MM.1S (cell line): Measurements from ENCODE around the gene TTLL3.

Experiments used
- DNase-seq: peaks from one replicate; pipeline ENCODE4 v3.0.0-alpha.2; 2015
- H2AFZ ChIP-seq: fragments of 300-600 bp; sonication (generic); 2 replicates; pipeline ENCODE4 v1.6.0; 2016; ENCODE audit warnings: antibody characterized with exemption, low read length
- H3F3A ChIP-seq: fragments of 300-600 bp; sonication (generic); 2 replicates; pipeline ENCODE4 v1.6.1; 2016; ENCODE audit warnings: mild to moderate bottlenecking, antibody characterized with exemption, low read length, moderate library complexity, mixed read lengths; ENCODE audit not compliant: insufficient read depth
- H3K27ac ChIP-seq: fragments of 300-600 bp; sonication (generic); 2 replicates; pipeline ENCODE4 v1.5.1; 2016; ENCODE audit warnings: mild to moderate bottlenecking, low read length
- H3K27me3 ChIP-seq: fragments of 300-600 bp; sonication (generic); replicated peaks from 2 replicates; pipeline ENCODE4 v1.6.0; 2016; ENCODE audit warnings: low read length; ENCODE audit not compliant: insufficient read depth
- H3K36me3 ChIP-seq: fragments of 300-600 bp; sonication (generic); replicated peaks from 2 replicates; pipeline ENCODE4 v1.6.1; 2016; ENCODE audit warnings: mild to moderate bottlenecking, low read length, mixed read lengths; ENCODE audit not compliant: insufficient read depth
- H3K4me1 ChIP-seq: fragments of 300-600 bp; sonication (generic); 2 replicates; pipeline ENCODE4 v1.6.1; 2016; ENCODE audit warnings: low read length, mixed read lengths
- H3K4me2 ChIP-seq: fragments of 300-600 bp; sonication (generic); 2 replicates; pipeline ENCODE4 v1.6.0; 2016; ENCODE audit warnings: low read depth, low read length
- H3K4me3 ChIP-seq: fragments of 300-600 bp; sonication (generic); 2 replicates; pipeline ENCODE4 v1.5.1; 2016; ENCODE audit warnings: low read length, mixed read lengths
- H3K79me2 ChIP-seq: fragments of 300-600 bp; sonication (generic); 2 replicates; pipeline ENCODE4 v1.6.1; 2016; ENCODE audit warnings: mixed run types, low read length, mixed read lengths
- H3K9ac ChIP-seq: fragments of 300-600 bp; sonication (generic); 2 replicates; pipeline ENCODE4 v1.6.1; 2016; ENCODE audit warnings: low read length, mixed read lengths
- H3K9me2 ChIP-seq: fragments of 300-600 bp; sonication (generic); replicated peaks from 2 replicates; pipeline ENCODE4 v1.6.1; 2016; ENCODE audit warnings: mild to moderate bottlenecking, low read length, mixed read lengths; ENCODE audit not compliant: insufficient read depth
- H3K9me3 ChIP-seq: fragments of 300-600 bp; sonication (generic); replicated peaks from 2 replicates; pipeline ENCODE4 v1.6.1; 2016; ENCODE audit warnings: mild to moderate bottlenecking, low read length, mixed read lengths; ENCODE audit not compliant: insufficient read depth
- H4K20me1 ChIP-seq: fragments of 300-600 bp; sonication (generic); 2 replicates; pipeline ENCODE4 v1.6.1; 2016; ENCODE audit warnings: mild to moderate bottlenecking, low read length, moderate library complexity, mixed read lengths; ENCODE audit not compliant: insufficient read depth
- CTCF ChIP-seq: fragments of 300-600 bp; sonication (generic); IDR thresholded peaks from 2 replicates; pipeline ENCODE4 v1.5.1; 2016; ENCODE audit warnings: antibody characterized with exemption, low read length, mixed read lengths
- EZH2 ChIP-seq: fragments of 300-600 bp; sonication (generic); optimal IDR thresholded peaks from 2 replicates; pipeline ENCODE3; 2017; ENCODE audit warnings: low read depth, mild to moderate bottlenecking, antibody characterized with exemption, low read length, mixed read lengths
- EZH2phosphoT487 ChIP-seq: fragments of 300-600 bp; sonication (generic); IDR thresholded peaks from 2 replicates; pipeline ENCODE4 v1.6.1; 2018; ENCODE audit warnings: antibody characterized with exemption, low read length

Gene TTLL3

GRCh38 chr3:9841015-9841414 lies 31.0 kb downstream of the TTLL3 start:
- Histone ChIP-seq H3K27ac (no peak overlapping the region), H3K4me3 (no peak overlapping the region), H4K20me1 (no peaks in the 10 kb centered on the region), H3F3A (peaks cover 5% of the 10 kb centered on the region; the same call in 1 of the 2 replicates), H3K9ac (no peak overlapping the region), H3K4me1 (peaks cover 4% of the 10 kb centered on the region; the same call in 1 of the 2 replicates), H3K27me3 (no peaks in the 10 kb centered on the region), H2AFZ (no peak overlapping the region), H3K4me2 (no peak overlapping the region), H3K79me2 (0 out of 2 replicates have a peak, but pooled peaks cover 13% of the 10 kb centered on the region), H3K9me2 (no peaks in the 10 kb centered on the region), H3K36me3 (no peaks in the 10 kb centered on the region), H3K9me3 (no peaks in the 10 kb centered on the region)
- TF ChIP-seq EZH2 (no peak), EZH2phosphoT487 (no peak), CTCF (no peak)
- no peak for DNase-seq

GRCh38 chr3:9843715-9844438 lies 33.8 kb downstream of the TTLL3 start, which contains the start of gene RPUSD3:
TSS of gene RPUSD3 (minus strand) at chr3:9844008. CDS start at chr3:9843990, 18 bp downstream.
- peak; percentile 94 for DNase-seq
- H3K4me2 ChIP-seq: peak within 1 kb of the TSS; percentile 91
- H3K9me2 ChIP-seq: no peaks in the 10 kb centered on the region
- H3K27ac ChIP-seq: peak within 1 kb of the TSS; percentile 20; the same call in 1 of the 2 replicates
- H4K20me1 ChIP-seq: no peaks in the 10 kb centered on the region
- peak within 1 kb of the TSS; percentile 99 for H2AFZ ChIP-seq
- no peaks in the 10 kb centered on the region for H3K27me3 ChIP-seq
- peak within 1 kb of the TSS; percentile 95 for H3K4me3 ChIP-seq
- peak within 1 kb of the TSS; percentile 67 for H3K9ac ChIP-seq
- no peaks in the 10 kb centered on the region for H3K36me3 ChIP-seq
- no peak for TF ChIP-seq CTCF
- no peak for TF ChIP-seq EZH2
- TF ChIP-seq EZH2phosphoT487: no peak
- H3K79me2 ChIP-seq: 0 out of 2 replicates have a peak, but pooled peaks cover 13% of the 10 kb centered on the region
- H3F3A ChIP-seq: peaks cover 5% of the 10 kb centered on the region; the same call in 1 of the 2 replicates
- no peaks in the 10 kb centered on the region for H3K9me3 ChIP-seq
- H3K4me1 ChIP-seq: peaks cover 4% of the 10 kb centered on the region; the same call in 1 of the 2 replicates

GRCh38 chr3:9846231-9846630 lies 36.2 kb downstream of the TTLL3 start:
- H3K36me3 ChIP-seq: no peaks in the 10 kb centered on the region
- 0 out of 2 replicates have a peak, but pooled peaks cover 13% of the 10 kb centered on the region for H3K79me2 ChIP-seq
- TF ChIP-seq EZH2phosphoT487 (no peak), CTCF (no peak), EZH2 (no peak)

More at GRCh38 chr3:9846231-9846630, 36.2 kb downstream of the TTLL3 start:
- Histone ChIP-seq H2AFZ (no peak overlapping the region), H4K20me1 (no peaks in the 10 kb centered on the region), H3K4me2 (no peak overlapping the region), H3K4me3 (no peak overlapping the region), H3K27me3 (no peaks in the 10 kb centered on the region), H3K9me2 (no peaks in the 10 kb centered on the region), H3K27ac (no peak overlapping the region), H3K9ac (no peak overlapping the region), H3K4me1 (peaks cover 4% of the 10 kb centered on the region; the same call in 1 of the 2 replicates), H3K9me3 (no peaks in the 10 kb centered on the region), H3F3A (peaks cover 5% of the 10 kb centered on the region; the same call in 1 of the 2 replicates)
- DNase-seq: no peak
